Caki2 (cell line): ENCODE results near the gene TCF4. TPM values are rescaled to one million over a fixed set of nuclear protein-coding genes. Genes with fewer than 3 reads are reported as not detected.
A peak's percentile ranks its signal among the peaks of the same experiment; 100 is the strongest.

Experiments used
- DNase-seq: peaks from one replicate; pipeline ENCODE4 v3.0.0-alpha.2; 2015; ENCODE audit warnings: low read depth
- in situ Hi-C: cut with HindIII; loops from 2 replicates; pipeline ENCODE4 v1.10.0; 2016; ENCODE audit warnings: low sequenced_read_pairs, low pct_unique_long_range_greater_than_20kb, mixed read lengths
- total RNA-seq: library from RNA; depleted of rRNA; stranded (reverse); fragments of >200 nt; shearing (Covaris generic); gene quantifications from 2 replicates; pipeline ENCODE4 v1.2.3, GENCODE V29; 2014; ENCODE audit warnings: low replicate concordance; rRNA removed

TCF4 gene
- 0.72 and 9.5 TPM in 2 replicates for total RNA-seq

DNA sequence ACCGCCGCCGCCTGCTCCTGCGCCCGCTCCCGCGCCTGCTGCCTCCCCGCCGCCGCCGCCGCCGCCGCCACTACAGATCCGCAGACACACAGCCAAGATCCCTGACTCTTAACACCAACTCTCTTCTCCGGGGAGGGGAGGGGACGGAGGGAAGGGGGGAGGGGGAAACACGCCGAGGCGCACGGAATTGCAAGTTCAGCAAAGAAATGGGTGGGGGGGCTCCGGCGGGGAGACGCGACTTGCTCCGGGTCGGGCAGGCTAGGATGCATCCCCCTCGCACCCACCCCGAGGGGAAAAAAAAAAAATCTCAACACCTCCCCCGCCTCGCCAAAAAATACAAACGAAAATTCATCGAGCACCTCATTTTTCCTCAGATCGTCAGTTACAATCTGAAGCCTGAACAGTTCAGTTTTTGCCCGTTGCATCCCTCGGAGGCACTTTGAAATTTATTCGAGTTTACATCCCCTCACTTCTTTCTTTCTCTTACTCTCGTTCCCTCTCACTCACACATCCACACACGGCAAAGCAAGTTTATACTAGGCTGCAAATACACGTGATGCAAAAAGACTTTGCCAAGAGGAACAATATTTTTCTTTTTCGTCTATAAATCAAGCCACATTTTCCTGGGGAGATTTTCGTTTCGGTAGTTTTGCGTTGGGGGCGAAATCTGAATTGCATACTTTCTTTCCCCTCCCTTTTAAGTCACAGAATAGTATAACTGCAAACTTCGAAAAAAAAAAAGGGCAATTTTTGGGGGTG, at the start of gene TCF4:
TCF4 (minus strand) TSS at position 82 of the 759 bp plus-strand sequence. CDS start 1,076 bp downstream, outside the sequence.
- peak; percentile 22 for DNase-seq
- in situ Hi-C loops: no loop called here

DNA sequence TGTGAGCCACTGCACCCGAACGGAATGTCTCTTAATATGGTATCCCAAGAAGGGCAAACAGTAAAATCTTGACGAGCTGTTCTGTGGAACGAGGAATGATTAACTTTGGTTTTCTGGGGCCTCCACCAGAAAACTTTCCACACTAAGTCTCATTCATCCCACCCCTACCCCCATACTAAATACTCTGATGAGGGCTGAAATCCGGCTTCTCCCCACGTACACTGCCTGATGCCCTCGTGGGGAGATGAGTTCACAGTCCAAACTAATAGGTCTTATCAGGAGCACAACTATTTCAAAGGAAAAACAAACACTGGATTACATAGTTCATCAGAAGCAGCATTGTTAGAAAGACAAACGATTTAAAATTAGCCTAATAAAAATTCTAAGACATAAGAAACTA, 49.2 kb upstream of the TCF4 start:
- in situ Hi-C loops: no loop called here
- no peak for DNase-seq

DNA sequence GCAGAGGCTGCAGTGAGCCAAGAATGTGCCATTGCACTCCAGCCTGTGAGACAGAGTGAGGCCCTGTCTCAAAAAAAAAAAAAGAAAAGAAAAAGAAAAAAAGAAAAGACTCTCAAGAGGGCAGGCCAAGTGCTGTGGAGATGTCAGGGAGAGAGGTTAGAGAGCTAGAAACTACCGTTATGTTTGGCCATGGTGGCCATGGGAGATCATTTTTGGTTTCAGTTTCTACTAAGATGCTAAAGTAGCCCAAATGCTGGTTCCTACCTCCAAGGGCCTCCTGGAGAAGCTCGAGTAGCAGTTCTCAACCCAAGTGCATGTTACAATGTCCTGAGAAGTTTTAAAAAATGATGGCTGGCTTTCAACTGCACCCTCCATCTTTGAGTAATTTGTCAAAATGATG, 47.4 kb upstream of the TCF4 start:
- no peak for DNase-seq
- in situ Hi-C loops: no loop called here

DNA sequence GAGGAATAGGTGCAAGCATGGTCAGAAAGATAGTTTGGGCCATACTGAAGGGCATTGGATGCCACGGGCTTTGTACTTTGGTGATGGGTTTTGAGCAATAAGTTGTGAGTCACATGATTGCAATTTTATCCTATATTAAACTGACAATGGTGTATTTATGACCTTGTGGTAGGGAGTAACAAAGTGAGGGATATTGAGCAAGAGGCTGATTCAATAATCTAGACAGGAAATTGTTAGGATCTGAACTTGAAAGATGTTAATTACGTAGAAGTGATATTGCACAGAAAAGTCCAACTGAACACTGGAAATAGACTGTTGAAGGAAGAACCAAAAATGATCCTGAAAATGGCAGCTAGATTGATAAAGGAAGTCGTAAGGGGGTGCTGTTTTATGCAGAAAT, 46.6 kb upstream of the TCF4 start:
- DNase-seq: no peak
- in situ Hi-C loops: no loop called here

GRCh38 chr18:55633032-55633431, 45.0 kb upstream of the TCF4 start:
- in situ Hi-C loops: no loop called here
- no peak for DNase-seq

GRCh38 chr18:55629133-55629532, 41.1 kb upstream of the TCF4 start:
- in situ Hi-C loops: no loop called here
- no peak for DNase-seq

DNA sequence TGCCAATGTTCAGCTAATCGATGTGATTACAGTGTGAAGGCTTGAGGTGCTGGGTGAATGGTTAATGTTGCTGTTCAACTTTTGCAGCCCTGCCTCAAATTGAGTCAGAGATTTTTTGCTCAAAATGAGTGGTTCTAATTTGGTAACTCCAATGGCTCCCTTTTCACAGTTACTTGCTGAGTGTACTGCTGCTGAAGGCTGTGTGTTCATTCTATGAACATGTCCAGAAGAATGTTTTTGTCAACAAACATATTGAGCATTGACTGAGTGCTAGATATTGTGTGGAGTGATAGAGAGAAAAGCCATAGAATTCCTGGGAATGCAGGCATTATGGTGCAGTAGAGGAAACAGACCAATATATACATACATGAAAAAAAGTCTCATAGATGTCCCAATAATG, 39.0 kb upstream of the TCF4 start:
- DNase-seq: no peak
- in situ Hi-C loops: no loop called here

GRCh38 chr18:55625901-55626300, 37.9 kb upstream of the TCF4 start:
- DNase-seq: no peak
- in situ Hi-C loops: no loop called here

- in situ Hi-C loops: no loop called here
- DNase-seq: no peak
Measured at GRCh38 chr18:55623626-55624025, 35.6 kb upstream of the TCF4 start.

DNA sequence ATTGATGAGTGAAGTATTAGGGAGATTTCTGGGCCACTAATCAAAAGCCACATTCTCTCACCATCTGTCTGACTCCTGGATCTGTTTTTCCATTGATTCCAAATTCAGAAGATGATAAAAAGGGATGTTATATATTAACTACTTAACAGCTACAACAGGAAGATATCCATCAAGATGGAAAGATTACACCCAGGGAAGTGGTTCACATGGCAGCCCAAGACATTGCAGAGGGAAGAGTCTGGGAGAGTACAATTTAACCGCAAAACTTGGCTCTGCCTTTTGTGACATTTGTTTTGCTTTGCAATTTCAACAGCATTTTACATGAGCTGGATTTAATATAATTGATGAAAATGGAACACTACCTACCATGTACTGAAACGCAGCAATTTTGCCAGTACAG, 22.5 kb upstream of the TCF4 start:
- no peak for DNase-seq
- in situ Hi-C loops: no loop called here

DNA sequence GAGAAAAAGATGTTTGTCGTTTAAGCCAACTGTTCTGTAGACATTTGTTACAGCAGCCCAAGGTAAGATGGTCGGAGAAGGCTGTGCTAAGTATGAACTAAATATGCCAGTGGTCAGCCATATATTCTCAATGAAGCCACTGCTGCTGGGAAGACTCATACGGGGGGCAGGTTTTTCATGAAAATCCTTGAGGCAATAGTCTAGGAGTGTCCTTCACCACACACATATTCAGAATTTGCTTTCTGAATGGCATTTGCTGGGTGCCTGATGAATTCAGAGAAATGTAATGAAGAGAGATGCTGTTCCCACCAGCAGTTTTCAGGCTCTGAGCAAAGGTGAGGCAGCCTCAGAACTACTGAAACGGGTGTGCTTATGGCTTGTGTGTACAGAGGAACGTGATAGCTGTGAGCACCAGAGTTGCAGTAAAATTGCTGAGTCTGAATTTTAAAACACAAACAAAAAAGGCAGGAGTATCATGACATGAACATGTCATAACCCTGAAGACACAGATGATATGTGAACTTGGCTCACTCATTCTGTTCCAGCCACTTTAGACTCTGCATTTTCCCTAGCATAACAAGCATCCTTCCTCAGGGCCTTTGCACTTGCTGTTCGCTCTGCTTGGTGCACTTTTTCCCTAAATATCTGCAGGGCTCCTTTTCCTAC, 21.3 kb upstream of the TCF4 start:
- in situ Hi-C loops: no loop called here
- DNase-seq: no peak

- DNase-seq: no peak
- in situ Hi-C loops: no loop called here
Measured at GRCh38 chr18:55608497-55608896, 20.5 kb upstream of the TCF4 start.

DNA sequence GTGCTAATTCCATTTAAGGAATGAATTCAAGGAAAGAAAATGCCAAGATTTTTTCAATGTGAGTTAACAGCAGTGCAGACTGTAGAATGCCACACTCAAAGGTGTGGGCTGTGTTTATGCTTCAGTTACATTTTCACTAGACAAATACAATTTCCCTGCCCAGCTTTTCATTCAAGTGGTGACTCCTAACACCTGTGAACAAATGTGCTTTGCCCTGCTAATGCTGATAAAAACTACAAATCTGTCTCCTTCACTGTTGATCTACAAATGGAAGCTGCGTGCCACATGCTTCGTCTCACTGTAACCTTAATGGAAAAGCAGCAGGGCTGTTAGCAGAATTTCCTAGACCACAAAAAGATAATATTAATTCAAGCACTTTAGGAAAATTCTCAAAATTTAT, 19.8 kb upstream of the TCF4 start:
- no peak for DNase-seq
- in situ Hi-C loops: no loop called here

- no peak for DNase-seq
- in situ Hi-C loops: no loop called here
Measured at GRCh38 chr18:55605733-55606338, 17.8 kb upstream of the TCF4 start.

DNA sequence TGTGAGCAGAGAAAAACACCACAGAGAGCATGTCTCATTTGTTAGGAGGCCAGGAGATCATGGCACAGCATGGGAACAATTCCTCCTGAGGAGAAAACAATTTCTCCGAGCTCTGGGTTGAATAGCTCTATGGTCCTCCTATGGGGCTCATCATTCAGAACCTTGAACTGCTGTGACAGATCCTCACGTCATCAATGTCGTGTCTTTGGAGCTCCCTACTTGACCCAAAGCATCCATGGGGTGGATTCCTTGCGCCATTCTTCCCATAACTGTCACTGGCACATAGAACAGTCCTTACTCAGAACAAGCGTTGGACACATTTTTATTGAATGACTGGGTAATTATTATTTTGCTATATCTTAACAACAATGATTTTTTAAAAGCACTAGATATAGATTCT, 15.8 kb upstream of the TCF4 start:
- in situ Hi-C loops: no loop called here
- no peak for DNase-seq

DNA sequence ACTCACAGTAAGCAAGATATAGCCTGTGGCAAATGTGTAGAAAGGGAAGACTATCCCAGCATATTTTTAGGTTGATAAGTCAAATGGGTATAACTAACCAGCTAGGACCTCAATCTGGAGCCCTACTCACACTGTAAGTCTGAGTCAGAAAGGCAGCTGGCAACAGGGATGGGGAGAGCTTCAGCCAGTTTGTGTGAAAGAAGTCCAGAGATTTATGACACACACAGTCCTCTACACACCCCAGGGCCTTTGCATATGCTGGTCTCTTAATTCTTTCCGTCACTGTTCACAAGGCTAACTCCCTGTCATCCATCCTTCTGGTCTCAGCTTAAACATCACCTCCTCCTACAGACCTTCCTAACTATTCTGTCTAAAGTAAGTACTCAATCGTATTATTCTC, 5.9 kb upstream of the TCF4 start:
- in situ Hi-C loops: no loop called here

GRCh38 chr18:55592572-55592971, 4.6 kb upstream of the TCF4 start:
- no peak for DNase-seq
- in situ Hi-C loops: no loop called here

More for the DNA sequence above, 5.9 kb upstream of the TCF4 start:
- DNase-seq: no peak

GRCh38 chr18:55592106-55592505, 4.1 kb upstream of the TCF4 start:
- no peak for DNase-seq
- in situ Hi-C loops: no loop called here

DNA sequence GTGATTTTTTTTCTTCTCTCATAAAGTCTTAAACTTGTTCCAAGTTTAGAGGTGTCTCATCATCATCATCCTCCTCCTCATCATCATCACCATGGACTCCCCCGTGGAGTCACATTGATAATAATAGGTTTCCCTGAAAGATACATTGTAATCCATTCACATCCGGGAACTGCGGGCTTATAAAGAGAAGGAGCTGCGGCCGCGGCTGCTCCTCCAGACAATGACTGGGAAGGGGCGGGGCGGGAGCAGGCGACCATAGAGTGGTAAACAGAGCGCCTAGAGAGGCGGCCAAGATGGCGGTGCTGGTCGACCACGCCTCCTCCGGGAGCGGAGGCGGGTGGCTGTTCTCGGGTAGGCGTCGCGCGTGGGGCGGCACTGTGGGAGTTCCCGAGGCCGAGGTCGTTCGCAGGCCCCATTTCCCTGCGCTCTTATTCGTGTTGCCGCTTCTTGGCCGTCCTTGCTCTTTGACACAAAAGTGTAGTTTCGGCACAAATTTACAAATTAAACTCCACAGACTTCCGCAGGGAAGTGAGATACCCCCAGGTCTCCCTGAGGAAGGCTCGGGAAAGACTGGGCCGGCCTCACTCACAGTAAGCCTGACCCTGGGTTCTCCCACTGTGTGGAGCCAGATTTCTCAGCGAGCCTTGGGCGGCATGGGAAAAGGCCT, 1.8 kb upstream of the TCF4 start:
- in situ Hi-C loops: no loop called here
- peak; percentile 85 for DNase-seq
